Measurements from ENCODE around the gene HOXB7.

HOXB7 gene

GRCh38 chr17:48605991-48606891 lies 4.6 kb downstream of the HOXB7 start:
- ChIA-PET CTCF (interaction anchor here (1.2 kb wide), 2 partner anchors 254 to 273 kb away, joined by 4 read pairs; no protein-coding TSS in a partner anchor), POLR2A (no interaction called here)
- TF ChIP-seq, protein P1, sequence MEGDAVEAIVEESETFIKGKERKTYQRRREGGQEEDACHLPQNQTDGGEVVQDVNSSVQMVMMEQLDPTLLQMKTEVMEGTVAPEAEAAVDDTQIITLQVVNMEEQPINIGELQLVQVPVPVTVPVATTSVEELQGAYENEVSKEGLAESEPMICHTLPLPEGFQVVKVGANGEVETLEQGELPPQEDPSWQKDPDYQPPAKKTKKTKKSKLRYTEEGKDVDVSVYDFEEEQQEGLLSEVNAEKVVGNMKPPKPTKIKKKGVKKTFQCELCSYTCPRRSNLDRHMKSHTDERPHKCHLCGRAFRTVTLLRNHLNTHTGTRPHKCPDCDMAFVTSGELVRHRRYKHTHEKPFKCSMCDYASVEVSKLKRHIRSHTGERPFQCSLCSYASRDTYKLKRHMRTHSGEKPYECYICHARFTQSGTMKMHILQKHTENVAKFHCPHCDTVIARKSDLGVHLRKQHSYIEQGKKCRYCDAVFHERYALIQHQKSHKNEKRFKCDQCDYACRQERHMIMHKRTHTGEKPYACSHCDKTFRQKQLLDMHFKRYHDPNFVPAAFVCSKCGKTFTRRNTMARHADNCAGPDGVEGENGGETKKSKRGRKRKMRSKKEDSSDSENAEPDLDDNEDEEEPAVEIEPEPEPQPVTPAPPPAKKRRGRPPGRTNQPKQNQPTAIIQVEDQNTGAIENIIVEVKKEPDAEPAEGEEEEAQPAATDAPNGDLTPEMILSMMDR (IDR thresholded peaks at IDR 0.05; ENCODE audit: control extremely low read depth, extremely low read depth, low read depth, missing control alignments) = no peak

GRCh38 chr17:48605409-48605919 lies 5.4 kb downstream of the HOXB7 start:
- ChIA-PET CTCF (no interaction called here), POLR2A (no interaction called here)
- no peak for DNase-seq (ENCODE audit: extremely low spot score)
- TF ChIP-seq, protein P1 (IDR thresholded peaks at IDR 0.05; ENCODE audit: control extremely low read depth, extremely low read depth, low read depth, missing control alignments) = no peak

More at GRCh38 chr17:48605991-48606891, 4.6 kb downstream of the HOXB7 start:
- DNase-seq (ENCODE audit: extremely low spot score) = no peak

GRCh38 chr17:48604770-48605329 lies 6.0 kb downstream of the HOXB7 start, which contains the start of gene HOXB6:
TSS of gene HOXB6 (minus strand) at chr17:48604986. CDS start at chr17:48598150, 6,836 bp downstream.
- TF ChIP-seq, protein P1 (IDR thresholded peaks at IDR 0.05; ENCODE audit: control extremely low read depth, extremely low read depth, low read depth, missing control alignments) = no peak
- CTCF ChIA-PET = no interaction called here
- POLR2A ChIA-PET = no interaction called here
- DNase-seq (ENCODE audit: extremely low spot score) = no peak

DNA sequence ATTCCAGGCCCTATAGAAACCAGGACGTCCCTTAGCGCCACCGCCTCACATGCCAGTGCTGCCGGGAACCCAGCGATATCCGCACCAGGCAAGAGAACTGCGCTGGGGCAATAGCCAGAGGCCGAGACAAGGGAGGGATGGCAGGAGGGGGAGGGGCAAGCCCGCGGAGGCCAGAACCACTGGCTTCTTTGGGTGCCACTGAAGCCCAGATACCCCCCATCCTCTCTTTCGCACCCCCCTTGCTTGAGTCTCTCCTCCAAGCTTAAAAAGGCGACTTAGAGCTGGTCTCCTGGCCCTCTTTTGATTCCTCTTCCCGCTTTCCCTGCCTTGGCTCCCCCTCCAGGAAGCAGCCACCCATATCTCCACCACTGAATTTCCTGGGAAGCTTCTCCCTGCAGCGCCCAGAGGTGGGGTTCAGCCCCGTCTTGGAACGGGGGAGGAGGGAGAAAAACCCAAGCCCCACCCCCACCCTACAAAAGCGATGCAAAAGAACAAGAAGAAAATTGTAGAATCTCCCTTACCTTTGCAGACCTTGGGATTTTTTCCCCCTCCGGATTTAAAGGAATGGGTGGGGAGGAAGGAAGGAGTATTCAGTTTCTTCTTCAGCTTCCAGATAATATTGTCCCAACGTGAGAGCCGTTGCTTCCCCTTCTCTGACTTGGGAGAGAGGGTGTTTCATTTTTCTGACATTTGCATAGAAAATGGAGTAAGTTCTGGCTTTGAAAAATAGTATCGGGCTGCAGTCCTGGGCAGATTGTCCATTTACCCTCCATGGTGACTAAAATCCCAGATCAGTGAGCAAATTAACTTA lies 6.7 kb downstream of the HOXB7 start:
- TF ChIP-seq, protein P1 (IDR thresholded peaks at IDR 0.05; ENCODE audit: control extremely low read depth, extremely low read depth, low read depth, missing control alignments) = no peak
- no peak for DNase-seq (ENCODE audit: extremely low spot score)
- ChIA-PET POLR2A (no interaction called here), CTCF (no interaction called here)

GRCh38 chr17:48601539-48602425 lies 9.0 kb downstream of the HOXB7 start:
- ChIA-PET POLR2A (no interaction called here), CTCF (interaction anchor here (0.9 to 2.3 kb wide), 11 partner anchors 8 to 576 kb away, joined by 3 to 13 read pairs (median 4); no protein-coding TSS in a partner anchor)
- TF ChIP-seq, protein P1 (IDR thresholded peaks at IDR 0.05; ENCODE audit: control extremely low read depth, extremely low read depth, low read depth, missing control alignments) = no peak
- DNase-seq (ENCODE audit: extremely low spot score) = no peak
